ENCODE results near the gene TNS4.

- TF ChIP-seq POLR2AphosphoS5 (IDR thresholded peaks at IDR 0.05; ENCODE audit: borderline replicate concordance, low read depth, low read length) (no peak), EZH2 (IDR thresholded peaks at IDR 0.05) (no peak), FOXP2 (optimal IDR thresholded peaks at IDR 0.05; ENCODE audit: control extremely low read depth, extremely low read length, insufficient read depth) (no peak)
These were observed 44.2 kb upstream of the TNS4 start for GRCh38 chr17:40545660-40546059.

Measured in SK-N-MC (cell line).